GM18511 (cell line): ENCODE measurements around the gene RBM19.

Experiments
- ATAC-seq: cut with Tn5 transposase; IDR thresholded peaks from one replicate; pipeline ENCODE4 v1.9.1; 2021; ENCODE audit warnings: mild to moderate bottlenecking, moderate library complexity; ENCODE audit not compliant: unreplicated experiment

Gene RBM19

GRCh38 chr12:113889891-113890581 is 76.1 kb downstream of the RBM19 start:
- no peak for ATAC-seq

- ATAC-seq: no peak
Measured at GRCh38 chr12:113889076-113889475, 77.0 kb downstream of the RBM19 start.

GRCh38 chr12:113888435-113888834 is 77.7 kb downstream of the RBM19 start:
- ATAC-seq: no peak

- ATAC-seq: no peak
Measured at GRCh38 chr12:113887906-113888305, 78.2 kb downstream of the RBM19 start.

DNA sequence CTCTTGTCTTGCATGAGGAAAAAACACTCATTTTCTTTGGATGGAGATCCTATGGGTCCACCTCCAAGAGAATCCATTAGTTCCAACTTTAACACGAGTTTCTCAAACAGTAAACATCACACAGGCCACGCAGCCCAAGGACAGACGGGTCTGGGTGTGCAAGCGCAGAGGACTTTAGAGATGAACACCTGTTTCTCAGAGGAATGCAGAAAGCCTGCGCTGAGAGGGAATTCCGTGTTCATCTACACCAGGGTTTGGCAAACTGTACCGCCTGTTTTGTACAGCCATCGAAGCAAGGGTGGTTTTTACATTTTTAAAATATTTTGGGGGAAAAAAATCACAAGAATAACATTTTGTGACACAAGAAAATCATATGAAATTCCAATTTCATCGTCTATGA is 79.4 kb downstream of the RBM19 start:
- no peak for ATAC-seq

- no peak for ATAC-seq
Measured at GRCh38 chr12:113884392-113884791, 81.7 kb downstream of the RBM19 start.

- no peak for ATAC-seq
Measured at GRCh38 chr12:113882690-113883089, 83.4 kb downstream of the RBM19 start.

- no peak for ATAC-seq
Measured at GRCh38 chr12:113880988-113881962, 84.8 kb downstream of the RBM19 start.

DNA sequence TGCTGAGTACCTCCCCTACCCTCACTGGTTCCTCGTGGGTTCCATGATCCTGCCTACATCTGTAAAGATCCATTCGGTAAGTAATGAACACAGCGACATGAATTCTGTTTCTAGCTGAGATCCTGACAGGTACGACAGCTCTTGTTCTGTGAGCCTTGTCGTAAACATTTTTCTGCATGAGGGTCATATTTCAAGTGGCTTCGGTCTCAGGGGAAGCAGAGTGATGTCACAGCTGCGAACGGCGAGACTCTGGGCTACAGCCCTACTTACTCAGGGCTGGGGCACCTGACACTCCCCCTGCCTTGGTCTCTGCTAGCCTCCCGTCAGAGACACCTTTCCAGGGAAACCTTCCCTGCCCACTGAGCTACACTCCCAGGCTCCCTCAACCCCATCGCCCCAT is 85.8 kb downstream of the RBM19 start:
- no peak for ATAC-seq

DNA sequence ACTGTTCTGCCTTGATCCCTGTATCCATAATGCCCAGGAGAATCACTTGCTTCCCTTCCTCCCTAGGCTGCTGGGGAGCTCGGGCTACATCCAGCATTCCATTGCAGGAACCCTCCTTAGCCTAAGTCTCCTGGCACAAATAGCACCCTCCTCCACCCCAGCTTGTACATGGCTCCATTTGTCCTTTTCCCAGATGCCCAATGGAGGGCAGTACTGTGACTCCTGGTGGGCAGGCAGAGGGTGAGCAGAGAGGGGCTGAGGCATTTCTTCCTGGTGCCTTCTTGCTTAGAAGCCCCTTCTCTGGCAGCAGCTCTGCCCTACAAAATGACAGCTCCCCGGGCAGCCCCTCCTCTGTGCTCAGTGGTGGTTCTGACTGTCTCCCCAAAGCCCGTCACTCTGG is 86.5 kb downstream of the RBM19 start:
- ATAC-seq: no peak

DNA sequence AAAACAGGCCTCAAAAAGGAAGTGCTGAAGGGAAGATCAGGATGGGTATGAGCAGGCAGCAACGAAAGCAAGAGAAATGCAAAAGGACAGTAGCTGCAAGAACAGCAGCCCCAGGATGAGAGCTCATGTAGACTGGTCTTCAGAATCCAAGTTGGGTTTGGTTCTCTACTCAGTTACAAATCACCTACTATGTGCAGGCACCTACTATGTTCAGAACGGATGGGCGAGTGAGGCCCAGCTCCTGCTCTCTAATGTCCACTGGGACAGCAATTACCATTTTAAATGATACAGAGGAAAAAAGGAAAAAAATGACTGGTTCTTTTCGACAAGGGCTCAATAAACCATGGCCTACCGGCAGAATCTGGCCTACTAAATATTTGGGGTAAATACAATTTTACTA is 88.5 kb downstream of the RBM19 start:
- ATAC-seq: no peak

DNA sequence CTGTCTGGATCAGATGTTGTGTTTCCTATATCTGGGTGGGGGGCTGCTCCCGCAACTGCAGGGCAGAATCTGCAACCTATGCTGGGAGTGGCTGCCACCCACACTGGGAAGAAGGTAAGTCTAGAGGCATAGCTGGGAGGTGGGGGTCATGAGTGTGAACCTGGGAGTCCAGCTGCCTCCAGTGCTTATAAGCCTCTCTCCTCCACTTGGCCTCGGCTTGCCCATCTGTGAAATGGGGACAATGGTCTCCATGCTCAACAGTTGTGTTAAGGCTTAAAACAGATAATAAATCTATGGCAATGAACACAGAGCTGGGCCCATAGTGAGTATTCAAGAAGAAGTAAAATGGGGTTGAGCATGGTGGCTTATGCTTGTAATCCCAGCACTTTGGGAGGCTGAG is 90.0 kb downstream of the RBM19 start:
- no peak for ATAC-seq

DNA sequence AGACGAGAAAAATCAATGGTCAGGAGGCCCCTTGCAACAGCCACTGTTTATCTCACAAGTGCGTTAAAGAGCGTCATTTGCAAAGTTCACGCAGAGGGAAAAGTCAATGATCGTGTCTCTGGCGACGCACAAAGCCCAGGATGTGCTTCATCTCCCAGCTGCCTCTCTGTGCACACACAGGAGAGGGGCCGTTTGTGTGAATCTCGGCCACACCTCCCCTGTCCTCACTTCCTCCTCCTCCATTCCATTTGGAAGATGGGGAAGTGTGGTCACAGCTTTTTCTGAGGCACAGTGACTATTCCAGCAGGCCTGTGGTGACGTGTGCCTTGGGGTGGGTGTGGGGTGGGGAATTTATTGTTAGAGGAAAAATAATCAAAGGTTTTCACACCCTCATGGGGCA is 90.4 kb downstream of the RBM19 start:
- ATAC-seq: no peak

- ATAC-seq: no peak
Measured at GRCh38 chr12:113874999-113875561, 91.0 kb downstream of the RBM19 start.

DNA sequence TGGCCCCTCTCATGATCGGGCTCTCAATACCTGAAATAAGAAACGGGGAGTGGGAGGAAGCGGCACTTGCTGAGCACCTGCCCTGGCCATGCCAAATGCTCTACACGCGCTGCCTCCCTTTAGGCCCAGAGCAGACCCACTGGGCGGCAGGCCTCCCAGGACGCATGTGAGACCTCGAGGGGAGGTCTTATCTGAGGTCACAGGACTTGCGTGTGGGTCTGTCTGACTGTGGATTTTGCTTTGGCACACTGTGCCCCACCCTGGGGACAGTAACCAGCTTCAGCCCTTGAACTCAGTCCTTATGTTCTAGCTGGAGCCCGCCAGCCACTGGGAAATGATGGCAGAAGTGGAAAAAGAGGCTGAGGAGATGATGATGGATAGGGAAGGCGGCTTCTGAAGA is 91.8 kb downstream of the RBM19 start:
- ATAC-seq: no peak

DNA sequence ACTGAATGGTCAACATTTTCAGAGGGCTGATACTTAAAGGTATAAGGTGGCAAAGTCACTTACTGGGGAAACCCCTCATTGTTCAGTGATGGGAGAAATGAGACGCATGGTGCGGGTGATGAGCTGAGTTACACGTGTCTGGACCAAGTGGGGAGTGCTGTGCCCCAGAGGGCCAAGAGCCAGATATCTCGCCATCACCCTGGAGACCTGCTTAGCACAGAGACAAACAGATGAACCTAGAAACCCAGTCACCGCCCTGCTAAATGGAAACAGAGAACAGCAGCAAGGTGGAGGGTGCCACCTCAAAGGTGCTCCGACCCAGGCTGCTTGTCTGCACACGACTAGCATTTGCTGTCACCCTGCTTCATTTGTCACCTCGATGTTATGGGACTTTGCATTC is 92.4 kb downstream of the RBM19 start:
- ATAC-seq: no peak

GRCh38 chr12:113870890-113871289 is 95.2 kb downstream of the RBM19 start:
- ATAC-seq: no peak

GRCh38 chr12:113870035-113870434 is 96.1 kb downstream of the RBM19 start:
- no peak for ATAC-seq

DNA sequence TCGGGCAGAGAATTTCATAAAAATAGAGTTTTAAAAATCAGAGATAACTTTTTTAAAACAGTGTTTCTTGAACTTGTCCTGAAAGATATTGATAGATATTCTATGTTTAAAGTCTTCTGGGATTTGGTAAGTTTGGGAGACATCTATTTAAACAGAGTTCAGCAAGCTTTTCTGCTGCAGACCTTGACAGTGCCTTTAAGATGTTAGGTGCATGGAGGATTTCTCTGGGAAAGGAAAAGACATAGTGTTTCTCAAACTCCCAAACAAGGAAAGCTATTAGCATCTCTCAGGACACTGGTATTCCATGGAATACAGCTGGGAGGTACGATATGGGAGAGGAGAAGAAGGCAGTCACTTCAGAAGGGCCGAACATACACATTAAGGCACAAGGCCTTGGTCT is 97.8 kb downstream of the RBM19 start:
- ATAC-seq: no peak

GRCh38 chr12:113867258-113867657 is 98.9 kb downstream of the RBM19 start:
- ATAC-seq: no peak

DNA sequence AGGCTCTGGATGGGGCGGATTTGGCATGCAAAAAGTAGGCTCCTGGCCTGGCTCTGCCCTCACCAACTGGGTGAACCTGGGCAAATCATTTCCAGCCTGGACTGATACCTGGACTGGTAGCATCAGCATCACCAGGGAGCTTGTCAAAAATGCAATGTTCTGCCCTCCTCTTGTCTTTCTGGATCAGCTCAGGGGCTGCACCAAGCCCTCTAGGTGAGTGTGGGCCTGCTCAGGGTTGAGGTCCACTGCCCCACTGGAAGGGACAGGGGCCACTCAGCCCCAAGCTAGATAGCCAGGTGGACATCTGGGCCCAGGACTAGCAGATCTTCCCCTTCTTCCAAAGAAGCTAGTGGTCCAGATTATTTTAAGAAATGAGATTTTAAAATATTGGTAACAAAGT is 99.6 kb downstream of the RBM19 start:
- no peak for ATAC-seq

DNA sequence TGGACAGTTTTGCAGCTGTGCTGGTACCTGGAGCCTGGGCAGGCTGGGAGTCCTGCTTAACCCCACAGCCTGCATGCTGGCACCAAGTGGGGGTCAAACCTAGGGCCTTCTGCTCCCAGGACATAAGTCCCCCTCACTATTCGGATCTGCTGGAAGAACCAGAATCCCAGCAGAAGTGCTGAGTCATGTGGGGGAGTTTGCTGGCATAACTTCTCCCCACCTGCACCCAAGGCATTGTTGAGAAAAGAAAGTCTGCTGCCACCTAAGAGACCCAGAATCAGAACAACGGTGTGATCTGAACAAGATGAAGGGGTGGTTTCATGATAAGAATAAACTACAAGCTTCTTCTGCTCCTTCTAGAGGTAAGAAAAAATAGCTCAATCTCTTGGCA is 102.7 kb downstream of the RBM19 start:
- ATAC-seq: no peak
